Measurements from ENCODE around the gene RNF43.

RNF43 gene

GRCh38 chr17:58380207-58381123 lies 36.9 kb downstream of the RNF43 start:
- peaks cover 35% of the 10 kb centered on the region for H3K4me1 ChIP-seq (ENCODE audit: insufficient read depth, low read length)

GRCh38 chr17:58379511-58379824 lies 37.9 kb downstream of the RNF43 start:
- Histone ChIP-seq H3K27me3 (ENCODE audit: insufficient read depth, low read length) (no peaks in the 10 kb centered on the region), H3K36me3 (ENCODE audit: insufficient read depth, low read length) (no peaks in the 10 kb centered on the region), H3K9ac (ENCODE audit: low read depth, low read length) (no peak overlapping the region), H3K27ac (ENCODE audit: low read depth, low read length) (no peak overlapping the region), H3K9me3 (ENCODE audit: insufficient read depth, low read depth, low read length) (no peaks in the 10 kb centered on the region), H3K4me3 (ENCODE audit: low read length) (no peak overlapping the region), H3K4me1 (ENCODE audit: insufficient read depth, low read length) (peaks cover 32% of the 10 kb centered on the region)
- WGBS = 80% methylated on average over 3 of the region's 3 CpGs

More at GRCh38 chr17:58380207-58381123, 36.9 kb downstream of the RNF43 start:
- no peaks in the 10 kb centered on the region for H3K9me3 ChIP-seq (ENCODE audit: insufficient read depth, low read depth, low read length)
- H3K4me3 ChIP-seq (ENCODE audit: low read length) = no peak overlapping the region
- 96% methylated on average over 5 of the region's 5 CpGs for WGBS
- H3K27me3 ChIP-seq (ENCODE audit: insufficient read depth, low read length) = no peaks in the 10 kb centered on the region
- no peak overlapping the region for H3K27ac ChIP-seq (ENCODE audit: low read depth, low read length)
- no peak overlapping the region for H3K9ac ChIP-seq (ENCODE audit: low read depth, low read length)
- no peaks in the 10 kb centered on the region for H3K36me3 ChIP-seq (ENCODE audit: insufficient read depth, low read length)

- 82% methylated on average over 6 of the region's 8 CpGs for WGBS
- H3K4me1 ChIP-seq (ENCODE audit: insufficient read depth, low read length) = peaks cover 26% of the 10 kb centered on the region
- H3K9ac ChIP-seq (ENCODE audit: low read depth, low read length) = no peak overlapping the region
- no peaks in the 10 kb centered on the region for H3K27me3 ChIP-seq (ENCODE audit: insufficient read depth, low read length)
- no peak overlapping the region for H3K4me3 ChIP-seq (ENCODE audit: low read length)
- H3K27ac ChIP-seq (ENCODE audit: low read depth, low read length) = no peak overlapping the region
- H3K9me3 ChIP-seq (ENCODE audit: insufficient read depth, low read depth, low read length) = no peaks in the 10 kb centered on the region
- no peaks in the 10 kb centered on the region for H3K36me3 ChIP-seq (ENCODE audit: insufficient read depth, low read length)
Measured at GRCh38 chr17:58378733-58379510, 38.4 kb downstream of the RNF43 start.

GRCh38 chr17:58377661-58378060 lies 39.7 kb downstream of the RNF43 start:
- no peaks in the 10 kb centered on the region for H3K27me3 ChIP-seq (ENCODE audit: insufficient read depth, low read length)
- H3K9me3 ChIP-seq (ENCODE audit: insufficient read depth, low read depth, low read length) = no peaks in the 10 kb centered on the region
- H3K9ac ChIP-seq (ENCODE audit: low read depth, low read length) = no peak overlapping the region
- no peaks in the 10 kb centered on the region for H3K36me3 ChIP-seq (ENCODE audit: insufficient read depth, low read length)
- peaks cover 25% of the 10 kb centered on the region for H3K4me1 ChIP-seq (ENCODE audit: insufficient read depth, low read length)
- WGBS = 89% methylated on average over 5 of the region's 5 CpGs
- H3K4me3 ChIP-seq (ENCODE audit: low read length) = no peak overlapping the region
- no peak overlapping the region for H3K27ac ChIP-seq (ENCODE audit: low read depth, low read length)

- WGBS = 85% methylated on average over 3 of the region's 3 CpGs
- no peak overlapping the region for H3K27ac ChIP-seq (ENCODE audit: low read depth, low read length)
- no peaks in the 10 kb centered on the region for H3K9me3 ChIP-seq (ENCODE audit: insufficient read depth, low read depth, low read length)
- no peaks in the 10 kb centered on the region for H3K27me3 ChIP-seq (ENCODE audit: insufficient read depth, low read length)
- H3K4me1 ChIP-seq (ENCODE audit: insufficient read depth, low read length) = peaks cover 25% of the 10 kb centered on the region
- H3K4me3 ChIP-seq (ENCODE audit: low read length) = no peak overlapping the region
- H3K36me3 ChIP-seq (ENCODE audit: insufficient read depth, low read length) = no peaks in the 10 kb centered on the region
- H3K9ac ChIP-seq (ENCODE audit: low read depth, low read length) = no peak overlapping the region
Measured at GRCh38 chr17:58377093-58377601, 40.2 kb downstream of the RNF43 start.

GRCh38 chr17:58376472-58377000 lies 40.8 kb downstream of the RNF43 start:
- Histone ChIP-seq H3K4me1 (ENCODE audit: insufficient read depth, low read length) (peaks cover 25% of the 10 kb centered on the region), H3K36me3 (ENCODE audit: insufficient read depth, low read length) (no peaks in the 10 kb centered on the region), H3K27ac (ENCODE audit: low read depth, low read length) (peak overlapping the region; percentile 27; the same call in 1 of the 2 replicates), H3K9ac (ENCODE audit: low read depth, low read length) (no peak overlapping the region), H3K27me3 (ENCODE audit: insufficient read depth, low read length) (no peaks in the 10 kb centered on the region), H3K9me3 (ENCODE audit: insufficient read depth, low read depth, low read length) (no peaks in the 10 kb centered on the region), H3K4me3 (ENCODE audit: low read length) (no peak overlapping the region)
- WGBS = 45% methylated on average over 3 of the region's 4 CpGs

GRCh38 chr17:58375811-58376210 lies 41.5 kb downstream of the RNF43 start:
- 46% methylated on average over 2 of the region's 2 CpGs for WGBS
- no peaks in the 10 kb centered on the region for H3K9me3 ChIP-seq (ENCODE audit: insufficient read depth, low read depth, low read length)
- peaks cover 25% of the 10 kb centered on the region for H3K4me1 ChIP-seq (ENCODE audit: insufficient read depth, low read length)
- H3K27ac ChIP-seq (ENCODE audit: low read depth, low read length) = no peak overlapping the region
- H3K9ac ChIP-seq (ENCODE audit: low read depth, low read length) = no peak overlapping the region
- no peak overlapping the region for H3K4me3 ChIP-seq (ENCODE audit: low read length)
- no peaks in the 10 kb centered on the region for H3K27me3 ChIP-seq (ENCODE audit: insufficient read depth, low read length)
- no peaks in the 10 kb centered on the region for H3K36me3 ChIP-seq (ENCODE audit: insufficient read depth, low read length)

GRCh38 chr17:58375256-58375655 lies 42.1 kb downstream of the RNF43 start:
- Histone ChIP-seq H3K27ac (ENCODE audit: low read depth, low read length) (no peak overlapping the region), H3K9me3 (ENCODE audit: insufficient read depth, low read depth, low read length) (no peaks in the 10 kb centered on the region), H3K9ac (ENCODE audit: low read depth, low read length) (no peak overlapping the region), H3K4me1 (ENCODE audit: insufficient read depth, low read length) (peaks cover 25% of the 10 kb centered on the region), H3K27me3 (ENCODE audit: insufficient read depth, low read length) (no peaks in the 10 kb centered on the region), H3K36me3 (ENCODE audit: insufficient read depth, low read length) (no peaks in the 10 kb centered on the region), H3K4me3 (ENCODE audit: low read length) (no peak overlapping the region)
- 92% methylated on average over 5 of the region's 5 CpGs for WGBS

GRCh38 chr17:58373923-58374322 lies 43.4 kb downstream of the RNF43 start:
- Histone ChIP-seq H3K9me3 (ENCODE audit: insufficient read depth, low read depth, low read length) (no peaks in the 10 kb centered on the region), H3K27ac (ENCODE audit: low read depth, low read length) (no peak overlapping the region), H3K36me3 (ENCODE audit: insufficient read depth, low read length) (no peaks in the 10 kb centered on the region), H3K27me3 (ENCODE audit: insufficient read depth, low read length) (no peaks in the 10 kb centered on the region), H3K4me3 (ENCODE audit: low read length) (no peak overlapping the region), H3K9ac (ENCODE audit: low read depth, low read length) (no peak overlapping the region), H3K4me1 (ENCODE audit: insufficient read depth, low read length) (peaks cover 21% of the 10 kb centered on the region)
- 88% methylated on average over 1 of the region's 1 CpG for WGBS

- Histone ChIP-seq H3K27ac (ENCODE audit: low read depth, low read length) (no peak overlapping the region), H3K9me3 (ENCODE audit: insufficient read depth, low read depth, low read length) (no peaks in the 10 kb centered on the region), H3K9ac (ENCODE audit: low read depth, low read length) (no peak overlapping the region), H3K27me3 (ENCODE audit: insufficient read depth, low read length) (no peaks in the 10 kb centered on the region), H3K36me3 (ENCODE audit: insufficient read depth, low read length) (no peaks in the 10 kb centered on the region), H3K4me3 (ENCODE audit: low read length) (no peak overlapping the region), H3K4me1 (ENCODE audit: insufficient read depth, low read length) (peaks cover 20% of the 10 kb centered on the region)
- WGBS = 91% methylated on average over 5 of the region's 5 CpGs
Measured at GRCh38 chr17:58373003-58373402, 44.3 kb downstream of the RNF43 start.
